HL-60 (cell line): ENCODE results near the gene ATG2B.

Source experiments
- CTCF ChIP-seq: IDR thresholded peaks from one replicate; pipeline ENCODE4 v1.5.1; 2011; ENCODE audit warnings: low read length, control low read depth, inconsistent platforms; ENCODE audit not compliant: insufficient read depth
- POLR2AphosphoS5 ChIP-seq: IDR thresholded peaks from 2 replicates; pipeline ENCODE4 v1.6.1; 2012; ENCODE audit warnings: low read depth
- REST ChIP-seq: IDR thresholded peaks from 2 replicates; pipeline ENCODE4 v1.6.1; 2012; ENCODE audit warnings: low read depth; ENCODE audit not compliant: insufficient replicate concordance
- SPI1 ChIP-seq: IDR thresholded peaks from 2 replicates; pipeline ENCODE4 v1.6.1; 2012; ENCODE audit warnings: low read depth, mild to moderate bottlenecking, borderline replicate concordance

GRCh38 chr14:96252323-96252998 lies 110.7 kb downstream of the ATG2B start:
- TF ChIP-seq CTCF = no peak
- TF ChIP-seq SPI1 = no peak
- no peak for TF ChIP-seq POLR2AphosphoS5
- no peak for TF ChIP-seq REST
